ENCODE data around the gene MTFP1. TPM values are rescaled to one million over a fixed set of nuclear protein-coding genes. Genes with fewer than 3 reads are reported as not detected.

MTFP1 gene
- total RNA-seq, 2 donors from 2014 or later: 42.4 to 51.3 TPM

- H3K27me3 Mint-ChIP-seq: no peaks in the 10 kb centered on the region
- no peaks in the 10 kb centered on the region for H3K9me3 Mint-ChIP-seq
- ATAC-seq (replicated peaks): peak; percentile 74
- H3K36me3 Mint-ChIP-seq (ENCODE audit: low read depth): peaks cover 100% of the 10 kb centered on the region
- H3K4me1 Mint-ChIP-seq: peaks cover 9% of the 10 kb centered on the region
- peak overlapping the region; percentile 13 for H3K4me3 Mint-ChIP-seq
- H3K27ac Mint-ChIP-seq: peak overlapping the region; percentile 71
Observed at GRCh38 chr22:30413745-30414524, 11.6 kb upstream of the MTFP1 start.

GRCh38 chr22:30414525-30415047, 11.0 kb upstream of the MTFP1 start:
- peak overlapping the region; percentile 71 for H3K27ac Mint-ChIP-seq
- H3K27me3 Mint-ChIP-seq: no peaks in the 10 kb centered on the region
- H3K4me1 Mint-ChIP-seq: peaks cover 9% of the 10 kb centered on the region
- H3K4me3 Mint-ChIP-seq: peak overlapping the region; percentile 13
- H3K36me3 Mint-ChIP-seq (ENCODE audit: low read depth): peaks cover 100% of the 10 kb centered on the region
- no peak for ATAC-seq (replicated peaks)
- H3K9me3 Mint-ChIP-seq: no peaks in the 10 kb centered on the region

GRCh38 chr22:30416403-30416802, 9.2 kb upstream of the MTFP1 start:
- peaks cover 18% of the 10 kb centered on the region for H3K4me1 Mint-ChIP-seq
- no peak for ATAC-seq (replicated peaks)
- H3K36me3 Mint-ChIP-seq (ENCODE audit: low read depth): peaks cover 100% of the 10 kb centered on the region
- H3K9me3 Mint-ChIP-seq: no peaks in the 10 kb centered on the region
- no peak overlapping the region for H3K4me3 Mint-ChIP-seq
- no peaks in the 10 kb centered on the region for H3K27me3 Mint-ChIP-seq
- peak overlapping the region; percentile 39 for H3K27ac Mint-ChIP-seq

GRCh38 chr22:30416837-30417236, 8.7 kb upstream of the MTFP1 start:
- Mint-ChIP-seq H3K27ac (peak overlapping the region; percentile 39), H3K9me3 (no peaks in the 10 kb centered on the region), H3K27me3 (no peaks in the 10 kb centered on the region), H3K36me3 (ENCODE audit: low read depth) (peaks cover 100% of the 10 kb centered on the region), H3K4me3 (no peak overlapping the region), H3K4me1 (peaks cover 22% of the 10 kb centered on the region)
- ATAC-seq (replicated peaks): no peak

- Mint-ChIP-seq H3K9me3 (no peaks in the 10 kb centered on the region), H3K4me3 (peak overlapping the region; percentile 88), H3K27ac (peak overlapping the region; percentile 73), H3K4me1 (peaks cover 23% of the 10 kb centered on the region), H3K36me3 (ENCODE audit: low read depth) (peaks cover 91% of the 10 kb centered on the region), H3K27me3 (no peaks in the 10 kb centered on the region)
- peak; percentile 14 for ATAC-seq (replicated peaks)
Observed at GRCh38 chr22:30420347-30421125, 5.0 kb upstream of the MTFP1 start.

GRCh38 chr22:30421695-30422480, 3.7 kb upstream of the MTFP1 start:
- Mint-ChIP-seq H3K27ac (peak overlapping the region; percentile 98), H3K9me3 (no peaks in the 10 kb centered on the region), H3K27me3 (no peaks in the 10 kb centered on the region), H3K36me3 (ENCODE audit: low read depth) (peaks cover 91% of the 10 kb centered on the region), H3K4me1 (peaks cover 23% of the 10 kb centered on the region), H3K4me3 (peak overlapping the region; percentile 88)
- ATAC-seq (replicated peaks): no peak

- peaks cover 91% of the 10 kb centered on the region for H3K36me3 Mint-ChIP-seq (ENCODE audit: low read depth)
- peaks cover 23% of the 10 kb centered on the region for H3K4me1 Mint-ChIP-seq
- peak; percentile 37 for ATAC-seq (replicated peaks)
- H3K27ac Mint-ChIP-seq: peak overlapping the region; percentile 98
- no peaks in the 10 kb centered on the region for H3K27me3 Mint-ChIP-seq
- no peaks in the 10 kb centered on the region for H3K9me3 Mint-ChIP-seq
- peak overlapping the region; percentile 88 for H3K4me3 Mint-ChIP-seq
Observed at GRCh38 chr22:30422481-30423300, 2.9 kb upstream of the MTFP1 start.

GRCh38 chr22:30423301-30423958, 2.1 kb upstream of the MTFP1 start:
- H3K4me3 Mint-ChIP-seq: peak overlapping the region; percentile 88
- no peaks in the 10 kb centered on the region for H3K9me3 Mint-ChIP-seq
- H3K27me3 Mint-ChIP-seq: no peaks in the 10 kb centered on the region
- peak; percentile 54 for ATAC-seq (replicated peaks)
- peak overlapping the region; percentile 98 for H3K27ac Mint-ChIP-seq
- peaks cover 23% of the 10 kb centered on the region for H3K4me1 Mint-ChIP-seq
- H3K36me3 Mint-ChIP-seq (ENCODE audit: low read depth): peaks cover 91% of the 10 kb centered on the region

GRCh38 chr22:30423959-30424533, 1.5 kb upstream of the MTFP1 start:
- Mint-ChIP-seq H3K27me3 (no peaks in the 10 kb centered on the region), H3K36me3 (ENCODE audit: low read depth) (peaks cover 90% of the 10 kb centered on the region), H3K4me3 (peak overlapping the region; percentile 88), H3K27ac (peak overlapping the region; percentile 98), H3K9me3 (no peaks in the 10 kb centered on the region), H3K4me1 (peaks cover 23% of the 10 kb centered on the region)
- peak; percentile 78 for ATAC-seq (replicated peaks)

GRCh38 chr22:30424534-30425326, 838 bp upstream of the MTFP1 start:
- peaks cover 86% of the 10 kb centered on the region for H3K36me3 Mint-ChIP-seq (ENCODE audit: low read depth)
- no peak for ATAC-seq (replicated peaks)
- H3K4me1 Mint-ChIP-seq: peaks cover 23% of the 10 kb centered on the region
- peak overlapping the region; percentile 88 for H3K4me3 Mint-ChIP-seq
- no peaks in the 10 kb centered on the region for H3K27me3 Mint-ChIP-seq
- H3K27ac Mint-ChIP-seq: peak overlapping the region; percentile 98
- no peaks in the 10 kb centered on the region for H3K9me3 Mint-ChIP-seq

GRCh38 chr22:30425327-30425615, 297 bp upstream of the MTFP1 start:
- peaks cover 80% of the 10 kb centered on the region for H3K36me3 Mint-ChIP-seq (ENCODE audit: low read depth)
- no peaks in the 10 kb centered on the region for H3K9me3 Mint-ChIP-seq
- no peak for ATAC-seq (replicated peaks)
- peak overlapping the region; percentile 98 for H3K27ac Mint-ChIP-seq
- peak overlapping the region; percentile 88 for H3K4me3 Mint-ChIP-seq
- peaks cover 21% of the 10 kb centered on the region for H3K4me1 Mint-ChIP-seq
- no peaks in the 10 kb centered on the region for H3K27me3 Mint-ChIP-seq

All from activated T-helper 17 cell treated with anti-CD3 and anti-CD28 coated beads, Interleukin-2, amount 50 U/mL, for 72 hours (primary cell).